DND-41 (cell line): ENCODE data around the gene DAPK3.

Experiments
- CTCF ChIP-seq: IDR thresholded peaks from 2 replicates; pipeline ENCODE4 v1.5.1; 2012; ENCODE audit warnings: borderline replicate concordance, low read length, moderate library complexity, mild to moderate bottlenecking; ENCODE audit not compliant: poor library complexity, severe bottlenecking; ENCODE audit errors: extremely low read depth
- EZH2 ChIP-seq: IDR thresholded peaks from 3 replicates; pipeline ENCODE4 v1.6.1; 2012; ENCODE audit warnings: borderline replicate concordance, low read depth, mild to moderate bottlenecking, moderate library complexity, low read length, inconsistent platforms; ENCODE audit not compliant: severe bottlenecking

GRCh38 chr19:3976495-3977241 lies 5.8 kb upstream of the DAPK3 start:
- TF ChIP-seq CTCF = no peak
- no peak for TF ChIP-seq EZH2
